ENCODE measurements around the gene HDAC4. TPM values are rescaled to one million over a fixed set of nuclear protein-coding genes. Genes with fewer than 3 reads are reported as not detected.

Gene HDAC4
- total RNA-seq, 2 experiments from 2014 or later: 32.0 to 35.6 TPM

DNA sequence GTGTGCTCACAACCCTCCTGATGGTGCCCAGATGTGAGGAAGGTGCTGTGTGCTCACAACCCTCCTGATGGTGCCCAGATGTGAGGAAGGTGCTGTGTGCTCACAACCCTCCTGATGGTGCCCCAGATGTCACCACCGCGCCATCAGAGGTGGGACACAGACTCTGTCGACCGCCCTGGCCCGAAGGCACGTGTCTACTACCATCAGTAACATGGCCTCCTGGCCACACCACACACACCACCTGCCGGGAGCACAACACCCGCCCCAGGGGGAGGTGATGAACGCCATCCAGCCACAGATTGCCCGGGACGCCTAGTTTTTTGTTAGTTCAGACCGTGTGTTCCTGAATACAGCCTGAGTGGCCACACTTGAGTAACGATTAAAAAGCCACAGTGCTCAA is 24.5 kb downstream of the HDAC4 start:
- intact Hi-C loops (cut with micrococcal nuclease): no loop called here

DNA sequence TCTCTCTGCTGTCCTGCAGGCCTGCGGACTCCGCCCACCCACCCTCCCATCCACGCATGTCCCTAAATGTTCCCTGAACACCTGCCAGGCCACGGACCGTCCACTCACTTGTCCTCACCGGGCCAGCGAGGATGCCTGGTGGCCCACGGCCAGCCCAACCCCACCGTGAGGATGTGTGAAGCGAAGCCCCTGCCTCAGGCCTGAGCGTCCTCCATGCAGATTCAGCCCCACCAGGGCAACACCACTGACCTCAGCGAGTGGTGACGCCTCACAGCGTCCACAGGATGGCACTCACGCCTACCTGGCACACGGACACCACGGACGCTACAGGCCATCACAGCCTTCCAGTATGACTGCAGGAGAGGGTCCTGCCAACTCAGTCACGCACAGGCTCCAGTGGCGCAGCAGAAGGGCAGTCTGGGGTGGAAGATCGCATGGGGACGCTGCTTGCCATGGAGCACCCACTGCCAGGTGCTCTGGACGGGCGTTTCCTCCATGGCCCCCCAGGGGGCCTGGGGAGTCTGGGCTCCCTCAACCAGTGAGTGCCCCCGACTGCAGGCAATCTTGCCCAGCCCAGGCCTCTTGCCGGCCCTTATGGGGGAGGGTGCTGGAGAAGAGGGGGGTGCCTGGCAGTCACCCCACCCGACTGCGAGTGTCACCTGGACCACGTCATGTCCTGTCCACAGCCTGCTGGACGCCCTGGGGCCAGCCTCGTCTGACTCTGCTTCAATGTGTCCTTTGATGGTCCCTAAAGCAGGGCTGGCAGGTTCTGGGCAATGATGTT is 25.4 kb downstream of the HDAC4 start:
- no peaks in the 10 kb centered on the region for H3K9me3 Mint-ChIP-seq
- H3K36me3 Mint-ChIP-seq (ENCODE audit: low read depth): peaks cover 7% of the 10 kb centered on the region
- H3K4me3 Mint-ChIP-seq: no peak overlapping the region
- H3K27me3 Mint-ChIP-seq (ENCODE audit: low read depth): no peaks in the 10 kb centered on the region
- CTCF ChIA-PET: no interaction called here
- DNase-seq: no peak
- intact Hi-C loops (cut with micrococcal nuclease): no loop called here
- H3K27ac Mint-ChIP-seq: no peak overlapping the region
- peaks cover 8% of the 10 kb centered on the region for H3K4me1 Mint-ChIP-seq (ENCODE audit: low read depth)

More for the DNA sequence above, 24.5 kb downstream of the HDAC4 start:
- Mint-ChIP-seq H3K36me3 (ENCODE audit: low read depth) (peaks cover 9% of the 10 kb centered on the region), H3K9me3 (no peaks in the 10 kb centered on the region), H3K27ac (no peak overlapping the region), H3K4me3 (no peak overlapping the region), H3K27me3 (ENCODE audit: low read depth) (no peaks in the 10 kb centered on the region), H3K4me1 (ENCODE audit: low read depth) (peaks cover 16% of the 10 kb centered on the region)
- CTCF ChIA-PET: no interaction called here
- DNase-seq: no peak

- CTCF ChIA-PET: no interaction called here
- no peaks in the 10 kb centered on the region for H3K9me3 Mint-ChIP-seq
- intact Hi-C loops (cut with micrococcal nuclease): no loop called here
These were observed 25.9 kb downstream of the HDAC4 start for GRCh38 chr2:239374896-239375277.

GRCh38 chr2:239372835-239373234 is 28.0 kb downstream of the HDAC4 start:
- intact Hi-C loops (cut with micrococcal nuclease): no loop called here
- Mint-ChIP-seq H3K4me3 (no peak overlapping the region), H3K36me3 (ENCODE audit: low read depth) (peaks cover 5% of the 10 kb centered on the region), H3K27ac (no peak overlapping the region), H3K27me3 (ENCODE audit: low read depth) (no peaks in the 10 kb centered on the region), H3K4me1 (ENCODE audit: low read depth) (peaks cover 7% of the 10 kb centered on the region), H3K9me3 (no peaks in the 10 kb centered on the region)
- DNase-seq: no peak
- CTCF ChIA-PET: interaction anchor here (0.7 kb wide), 1 partner anchor 26 kb away, joined by 3 read pairs; no protein-coding TSS in a partner anchor

More at GRCh38 chr2:239374896-239375277, 25.9 kb downstream of the HDAC4 start:
- H3K36me3 Mint-ChIP-seq (ENCODE audit: low read depth): peaks cover 7% of the 10 kb centered on the region
- no peak overlapping the region for H3K4me3 Mint-ChIP-seq
- no peak for DNase-seq
- peaks cover 4% of the 10 kb centered on the region for H3K4me1 Mint-ChIP-seq (ENCODE audit: low read depth)
- H3K27ac Mint-ChIP-seq: no peak overlapping the region
- no peaks in the 10 kb centered on the region for H3K27me3 Mint-ChIP-seq (ENCODE audit: low read depth)

DNA sequence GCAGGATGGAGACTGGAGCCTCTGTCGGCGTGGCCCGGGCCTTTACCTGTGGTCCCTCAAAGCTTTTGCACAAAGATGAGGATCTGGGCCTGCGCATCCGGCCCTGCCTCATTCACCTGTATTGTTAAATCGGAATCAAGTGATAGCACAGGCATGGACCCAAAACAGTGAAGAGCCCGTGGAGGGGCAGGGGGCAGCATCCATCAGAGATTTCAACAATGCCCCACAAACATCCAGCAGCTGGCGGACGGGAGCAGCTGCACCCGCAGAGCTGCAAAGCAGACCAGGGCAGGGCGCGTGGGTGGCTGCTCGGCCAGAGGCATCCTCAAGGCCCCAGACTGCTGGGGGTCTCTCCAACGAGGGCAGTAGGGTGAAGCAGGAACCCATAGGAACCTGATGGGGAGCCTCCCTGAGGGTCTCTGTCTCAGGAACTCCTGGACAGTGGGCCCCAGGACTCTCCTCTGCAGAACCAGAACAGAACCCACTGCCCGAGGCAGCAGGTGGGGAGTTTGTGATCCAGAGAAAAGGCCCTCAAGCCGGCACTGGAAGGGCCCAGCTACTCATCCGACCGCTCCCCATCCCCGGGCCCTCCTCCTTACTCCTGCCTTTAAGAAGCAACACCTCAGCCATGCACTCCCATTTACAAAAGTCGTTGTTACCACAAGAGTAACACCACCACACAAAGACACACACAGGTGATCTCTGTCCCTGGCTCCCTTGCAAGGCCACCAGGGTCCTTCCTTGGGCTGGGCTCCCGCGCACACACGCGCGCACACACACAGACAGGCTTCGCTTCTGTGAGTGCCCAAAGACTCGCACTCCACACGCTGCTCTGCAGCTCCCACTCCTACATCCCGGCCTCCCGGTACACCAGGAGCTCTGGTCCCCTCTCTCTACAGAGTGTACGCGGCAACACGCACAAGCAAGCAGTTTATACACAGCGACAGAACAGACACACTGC is 28.8 kb downstream of the HDAC4 start:
- Mint-ChIP-seq H3K36me3 (ENCODE audit: low read depth) (peaks cover 2% of the 10 kb centered on the region), H3K27me3 (ENCODE audit: low read depth) (no peaks in the 10 kb centered on the region), H3K4me1 (ENCODE audit: low read depth) (peaks cover 7% of the 10 kb centered on the region), H3K4me3 (no peak overlapping the region), H3K27ac (no peak overlapping the region), H3K9me3 (no peaks in the 10 kb centered on the region)
- intact Hi-C loops (cut with micrococcal nuclease): no loop called here
- CTCF ChIA-PET: no interaction called here
- no peak for DNase-seq

GRCh38 chr2:239370876-239371725 is 29.7 kb downstream of the HDAC4 start:
- no peaks in the 10 kb centered on the region for H3K9me3 Mint-ChIP-seq
- intact Hi-C loops (cut with micrococcal nuclease): no loop called here
- DNase-seq: no peak
- no peak overlapping the region for H3K4me3 Mint-ChIP-seq
- peaks cover 2% of the 10 kb centered on the region for H3K36me3 Mint-ChIP-seq (ENCODE audit: low read depth)
- H3K27me3 Mint-ChIP-seq (ENCODE audit: low read depth): no peaks in the 10 kb centered on the region
- peaks cover 7% of the 10 kb centered on the region for H3K4me1 Mint-ChIP-seq (ENCODE audit: low read depth)
- CTCF ChIA-PET: interaction anchor here (2.2 kb wide), 1 partner anchor 10 kb away, joined by 14 read pairs; no protein-coding TSS in a partner anchor
- H3K27ac Mint-ChIP-seq: peak overlapping the region; percentile 10

DNA sequence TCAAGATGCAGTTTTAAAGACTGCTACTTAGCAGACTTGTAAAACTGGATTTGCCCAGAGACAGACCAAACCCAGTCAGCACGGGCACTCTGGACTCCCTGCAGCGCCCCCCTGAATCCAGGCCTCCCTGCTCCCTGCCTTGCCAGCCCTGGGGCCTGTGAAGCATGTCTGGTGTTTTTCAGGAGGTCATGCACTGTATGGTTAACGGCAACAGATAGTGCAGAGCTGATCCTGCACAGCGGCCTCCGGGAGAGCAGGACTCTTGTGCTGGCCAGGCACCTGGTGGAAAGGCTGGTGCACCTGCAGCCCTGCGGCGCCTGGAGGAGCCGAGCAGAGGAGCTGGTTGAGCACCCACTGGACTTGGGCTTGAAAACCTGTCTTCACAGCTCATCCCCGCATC is 30.4 kb downstream of the HDAC4 start:
- Mint-ChIP-seq H3K27ac (peak overlapping the region; percentile 89), H3K36me3 (ENCODE audit: low read depth) (peaks cover 2% of the 10 kb centered on the region), H3K4me1 (ENCODE audit: low read depth) (peaks cover 7% of the 10 kb centered on the region), H3K27me3 (ENCODE audit: low read depth) (no peaks in the 10 kb centered on the region), H3K9me3 (no peaks in the 10 kb centered on the region), H3K4me3 (peak overlapping the region; percentile 76)
- no peak for DNase-seq
- CTCF ChIA-PET: interaction anchor here (2.2 kb wide), 1 partner anchor 11 kb away, joined by 14 read pairs; no protein-coding TSS in a partner anchor
- intact Hi-C loops (cut with micrococcal nuclease): no loop called here

DNA sequence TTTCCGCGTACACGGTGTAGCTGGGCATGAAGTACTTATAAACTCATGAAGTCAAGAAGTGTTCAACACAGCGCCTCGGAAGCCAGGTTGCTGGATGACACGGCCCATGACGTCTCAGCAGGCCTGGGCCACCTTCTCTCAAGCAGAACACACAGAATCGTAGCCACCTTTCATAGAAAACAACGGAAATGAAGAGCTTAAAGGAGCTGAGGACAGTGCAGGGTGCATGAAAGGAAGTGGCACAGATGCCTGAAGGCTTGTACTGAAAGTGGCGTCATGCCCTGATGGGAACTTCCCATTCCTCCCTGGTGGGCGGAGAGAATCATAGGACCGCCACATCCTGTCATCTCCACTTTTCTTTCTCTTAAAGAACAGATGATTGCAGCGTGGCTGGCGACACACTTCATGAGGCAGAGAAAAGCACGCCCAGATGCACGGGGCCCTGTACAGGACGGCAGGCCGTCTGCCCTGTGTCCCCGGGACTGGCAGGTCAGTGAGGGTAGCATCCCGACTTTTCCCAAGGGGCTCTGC is 31.1 kb downstream of the HDAC4 start:
- H3K27me3 Mint-ChIP-seq (ENCODE audit: low read depth): no peaks in the 10 kb centered on the region
- CTCF ChIA-PET: interaction anchor here (1.0 to 2.2 kb wide), 2 partner anchors 11 to 105 kb away, joined by 3 to 14 read pairs; no protein-coding TSS in a partner anchor
- peak overlapping the region; percentile 89 for H3K27ac Mint-ChIP-seq
- no peaks in the 10 kb centered on the region for H3K9me3 Mint-ChIP-seq
- intact Hi-C loops (cut with micrococcal nuclease): loop anchor here (1.0 to 2.0 kb wide), 8 partner anchors 12 to 557 kb away; partner anchors contain the start of gene HDAC4
- H3K4me1 Mint-ChIP-seq (ENCODE audit: low read depth): peaks cover 9% of the 10 kb centered on the region
- H3K36me3 Mint-ChIP-seq (ENCODE audit: low read depth): peaks cover 2% of the 10 kb centered on the region
- peak overlapping the region; percentile 76 for H3K4me3 Mint-ChIP-seq
- peak; percentile 95 for DNase-seq

DNA sequence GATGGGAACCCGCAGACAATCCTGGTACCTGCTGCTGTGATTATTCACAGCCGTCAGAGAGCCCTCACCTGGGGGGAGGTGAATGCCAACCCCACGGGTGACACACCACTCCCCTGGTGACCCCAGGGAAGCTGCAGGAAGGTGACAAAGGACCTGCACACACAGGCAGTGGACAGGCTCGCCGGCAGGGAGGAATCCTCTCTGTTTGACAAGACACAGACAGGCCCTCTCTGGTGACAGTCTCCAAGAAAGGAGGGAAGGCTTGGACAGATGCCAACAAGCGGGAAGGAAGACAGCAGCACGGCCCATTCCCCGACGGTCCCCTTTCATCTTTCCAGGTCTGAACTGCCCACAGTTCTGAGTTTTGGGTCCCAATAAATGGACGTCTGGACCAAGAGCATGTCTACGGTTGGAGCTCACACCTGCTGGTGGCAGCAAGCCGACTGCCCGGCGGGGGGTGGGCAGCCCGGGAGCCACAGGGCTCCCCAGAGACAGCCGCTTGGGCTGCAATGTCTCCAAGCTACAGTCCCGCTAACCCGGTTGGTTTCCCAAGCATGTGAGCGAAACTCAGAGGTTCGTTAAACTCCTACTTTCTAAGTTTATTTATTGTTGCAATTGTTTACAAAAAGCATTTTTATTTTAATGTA is 31.8 kb downstream of the HDAC4 start:
- H3K4me3 Mint-ChIP-seq: no peak overlapping the region
- CTCF ChIA-PET: interaction anchor here (1.0 to 2.2 kb wide), 2 partner anchors 12 to 104 kb away, joined by 3 to 14 read pairs; no protein-coding TSS in a partner anchor
- intact Hi-C loops (cut with micrococcal nuclease): loop anchor here (1.0 to 2.0 kb wide), 8 partner anchors 12 to 558 kb away; partner anchors contain the start of gene HDAC4
- H3K4me1 Mint-ChIP-seq (ENCODE audit: low read depth): peaks cover 15% of the 10 kb centered on the region
- H3K36me3 Mint-ChIP-seq (ENCODE audit: low read depth): peaks cover 2% of the 10 kb centered on the region
- no peak for DNase-seq
- H3K27ac Mint-ChIP-seq: peak overlapping the region; percentile 89
- no peaks in the 10 kb centered on the region for H3K9me3 Mint-ChIP-seq
- no peaks in the 10 kb centered on the region for H3K27me3 Mint-ChIP-seq (ENCODE audit: low read depth)

DNA sequence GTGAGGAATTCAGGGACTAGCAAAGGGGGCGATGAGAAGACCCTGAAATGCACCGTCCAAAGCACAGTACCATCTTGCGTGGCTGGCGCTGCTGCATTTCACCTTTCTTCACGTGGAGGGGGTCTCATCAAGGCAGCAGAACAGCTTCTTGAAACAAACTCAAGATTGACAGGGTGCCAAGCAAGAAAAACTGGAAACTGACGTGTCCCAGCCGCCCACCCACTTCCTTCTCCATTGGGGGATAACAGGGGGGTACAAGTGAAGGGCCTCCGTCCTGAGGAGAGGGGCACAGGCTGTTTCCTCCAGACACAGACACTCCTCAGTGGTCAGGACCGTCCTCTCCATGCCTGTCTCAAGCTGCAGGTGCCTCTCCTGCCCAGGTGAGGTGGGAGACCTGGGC is 32.5 kb downstream of the HDAC4 start:
- Mint-ChIP-seq H3K36me3 (ENCODE audit: low read depth) (peaks cover 2% of the 10 kb centered on the region), H3K27me3 (ENCODE audit: low read depth) (no peaks in the 10 kb centered on the region), H3K9me3 (no peaks in the 10 kb centered on the region), H3K4me3 (no peak overlapping the region), H3K4me1 (ENCODE audit: low read depth) (peaks cover 21% of the 10 kb centered on the region), H3K27ac (peak overlapping the region; percentile 89)
- CTCF ChIA-PET: no interaction called here
- no peak for DNase-seq
- intact Hi-C loops (cut with micrococcal nuclease): loop anchor here (2.0 kb wide), 1 partner anchor 558 kb away; no protein-coding TSS in a partner anchor

DNA sequence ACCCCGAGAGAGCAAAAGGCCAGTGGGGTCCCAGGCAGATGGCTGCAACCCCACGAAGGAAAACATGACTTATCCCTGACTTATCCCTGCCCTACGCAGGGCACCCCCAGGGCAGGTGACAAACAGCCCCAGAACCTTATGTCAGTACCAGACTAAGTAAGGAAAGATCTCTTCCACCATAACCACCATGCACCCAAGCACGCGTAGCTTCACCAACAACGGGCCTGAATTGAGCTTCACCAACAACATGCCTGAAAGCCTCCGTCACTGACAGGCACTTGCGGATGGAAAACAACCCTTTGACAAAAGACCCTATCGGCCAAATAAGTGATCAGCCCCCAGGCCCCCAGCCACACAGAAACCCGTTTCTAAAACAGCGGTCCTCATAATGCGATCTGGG is 34.1 kb downstream of the HDAC4 start:
- H3K4me3 Mint-ChIP-seq: no peak overlapping the region
- intact Hi-C loops (cut with micrococcal nuclease): no loop called here
- DNase-seq: no peak
- no peaks in the 10 kb centered on the region for H3K9me3 Mint-ChIP-seq
- peaks cover 2% of the 10 kb centered on the region for H3K36me3 Mint-ChIP-seq (ENCODE audit: low read depth)
- CTCF ChIA-PET: no interaction called here
- peaks cover 21% of the 10 kb centered on the region for H3K4me1 Mint-ChIP-seq (ENCODE audit: low read depth)
- H3K27me3 Mint-ChIP-seq (ENCODE audit: low read depth): no peaks in the 10 kb centered on the region
- no peak overlapping the region for H3K27ac Mint-ChIP-seq
